GM12878 (cell line): Measurements from ENCODE around the gene OAF. TPM values are rescaled to one million over a fixed set of nuclear protein-coding genes. Genes with fewer than 3 reads are reported as not detected.

Experiments
- ATAC-seq: fragments of 200-7000 bp; cut with Tn5 transposase; 3 replicates; pipeline ENCODE4 v1.9.1; 2020; ENCODE audit warnings: mild to moderate bottlenecking, moderate library complexity
- BruUV-seq: library from RNA; stranded (reverse); fragments of 400-500 nt; replicated peaks from 2 replicates; lab custom pipeline; 2021; lab: Mats Ljungman, UMichigan
- CTCF ChIA-PET: fragments of 300-600 bp; sonication (Branson Sonifier 250); formaldehyde crosslinking; extraction: SDS; loops from one replicate; lab custom pipeline; 2021; ENCODE audit warnings: inconsistent platforms; lab: Yijun Ruan, JAX
- POLR2A ChIA-PET: fragments of 350-600 bp; formaldehyde crosslinking; extraction: SDS; loops from one replicate; lab custom pipeline; 2021; ENCODE audit warnings: inconsistent platforms; lab: Charles Lee
- RAD21 ChIA-PET: fragments of 300-600 bp; sonication (Branson Sonifier 250); formaldehyde crosslinking; loops from one replicate; lab custom pipeline; 2023; ENCODE audit warnings: antibody characterized with exemption; ENCODE audit not compliant: unreplicated experiment; lab: Charles Lee
- SMC1A ChIA-PET: fragments of 300-600 bp; sonication (Branson Sonifier 250); formaldehyde crosslinking; loops from one replicate; lab custom pipeline; 2023; ENCODE audit not compliant: unreplicated experiment, uncharacterized antibody; lab: Charles Lee
- DNase-seq: peaks from one replicate; pipeline ENCODE4 v3.0.0-alpha.2; 2011; ENCODE audit warnings: low read depth, low spot score
- FAIRE-seq: peaks from 3 replicates; lab custom pipeline; 2011; peaks lifted over from hg19 to GRCh38; lab: Jason Lieb, UNC
- H2AFZ ChIP-seq: 2 replicates; pipeline ENCODE4 v1.6.0; 2011; ENCODE audit warnings: low read depth, low read length, control low read depth; ENCODE audit not compliant: control insufficient read depth
- H3K27ac ChIP-seq: 2 replicates; pipeline ENCODE4 v1.5.1; 2011; ENCODE audit warnings: control low read depth; ENCODE audit not compliant: control insufficient read depth, insufficient read depth
- H3K27me3 ChIP-seq, 2 experiments: replicated peaks in 1 of 2; 2 replicates each; pipeline versions ENCODE4 v1.6.0 to v1.6.1; 2011; ENCODE audit warnings: low read length in 1 of 2; ENCODE audit not compliant: control insufficient read depth in 2 of 2, insufficient read depth in 2 of 2
- H3K36me3 ChIP-seq, 2 experiments: 2 replicates each; pipeline ENCODE4 v1.5.1; 2011; ENCODE audit warnings: low read length in 1 of 2; ENCODE audit not compliant: control insufficient read depth in 2 of 2, insufficient read depth in 2 of 2
- H3K4me1 ChIP-seq: 2 replicates; pipeline ENCODE4 v1.6.1; 2011; ENCODE audit warnings: mild to moderate bottlenecking, low read length, moderate library complexity, mixed read lengths; ENCODE audit not compliant: control insufficient read depth, insufficient read depth
- H3K4me2 ChIP-seq: 2 replicates; pipeline ENCODE4 v1.6.0; 2011; ENCODE audit warnings: control low read depth; ENCODE audit not compliant: control insufficient read depth, insufficient read depth
- H3K4me3 ChIP-seq: fragments of 200-600 bp; sonication (generic); 2 replicates; pipeline ENCODE4 v1.5.1; 2016
- H3K79me2 ChIP-seq: 2 replicates; pipeline ENCODE4 v1.6.0; 2011; ENCODE audit warnings: low read length; ENCODE audit not compliant: control insufficient read depth, insufficient read depth
- H3K9ac ChIP-seq: 2 replicates; pipeline ENCODE4 v1.8.0; 2011; ENCODE audit warnings: low read length, control low read depth, mixed read lengths; ENCODE audit not compliant: control insufficient read depth, insufficient read depth
- H3K9me3 ChIP-seq: replicated peaks from 3 replicates; pipeline ENCODE4 v1.5.1; 2011; ENCODE audit warnings: mild to moderate bottlenecking, low read length; ENCODE audit not compliant: control insufficient read depth, insufficient read depth
- H4K20me1 ChIP-seq: 2 replicates; pipeline ENCODE4 v1.6.0; 2011; ENCODE audit not compliant: control insufficient read depth, insufficient read depth
- CTCF ChIP-seq, 3 experiments: IDR thresholded peaks in 2 of 3; conservative IDR thresholded peaks in 1 of 3; 2 replicates each; pipeline ENCODE4 v1.5.1; 2011; ENCODE audit warnings: low read depth in 3 of 3, low read length in 3 of 3, mild to moderate bottlenecking in 3 of 3, control low read depth in 2 of 3, moderate library complexity in 2 of 3, inconsistent platforms in 1 of 3, mixed read lengths in 1 of 3; ENCODE audit not compliant: control insufficient read depth in 2 of 3, insufficient read depth in 1 of 3; ENCODE audit errors: extremely low read depth in 1 of 3
- DPF2 ChIP-seq: fragments of 450-650 bp; IDR thresholded peaks from 2 replicates; pipeline ENCODE4 v1.6.1; 2017; ENCODE audit warnings: mild to moderate bottlenecking
- E2F8 ChIP-seq: fragments of 450-650 bp; IDR thresholded peaks from 2 replicates; pipeline ENCODE4 v1.6.1; 2018; ENCODE audit warnings: mild to moderate bottlenecking, low read depth, moderate library complexity; ENCODE audit not compliant: partially characterized antibody
- EP300 ChIP-seq, 2 experiments: fragments of 150-350 bp in 1 of 2; IDR thresholded peaks; 2 replicates each; pipeline ENCODE4 v1.6.1; 2011 to 2012; ENCODE audit warnings: low read depth in 2 of 2, low read length in 2 of 2, borderline replicate concordance in 1 of 2, improper control_type of control experiment in 1 of 2, inconsistent platforms in 1 of 2; ENCODE audit not compliant: control insufficient read depth in 1 of 2
- EZH2 ChIP-seq: IDR thresholded peaks from 2 replicates; pipeline ENCODE4 v1.6.1; 2012; ENCODE audit warnings: low read depth, mild to moderate bottlenecking, control low read depth, inconsistent platforms, low read length, borderline replicate concordance; ENCODE audit not compliant: control insufficient read depth
- HCFC1 ChIP-seq: fragments of 150-350 bp; IDR thresholded peaks from 2 replicates; pipeline ENCODE4 v1.6.1; 2014; ENCODE audit warnings: low read length
- HDGF ChIP-seq: fragments of 450-650 bp; IDR thresholded peaks from 2 replicates; pipeline ENCODE4 v1.6.1; 2016; ENCODE audit warnings: antibody characterized with exemption
- LARP7 ChIP-seq: fragments of 450-650 bp; IDR thresholded peaks from 2 replicates; pipeline ENCODE4 v1.6.1; 2017; ENCODE audit warnings: mild to moderate bottlenecking
- NBN ChIP-seq: fragments of 450-650 bp; IDR thresholded peaks from 2 replicates; pipeline ENCODE4 v1.6.1; 2016
- NR2F1 ChIP-seq: fragments of 450-650 bp; conservative IDR thresholded peaks from 2 replicates; pipeline ENCODE4 v1.6.1; 2017; ENCODE audit warnings: mild to moderate bottlenecking
- POU2F2 ChIP-seq: IDR thresholded peaks from 3 replicates; pipeline ENCODE4 v1.6.1; 2011; ENCODE audit warnings: low read depth, mild to moderate bottlenecking, low read length, borderline replicate concordance
- RAD51 ChIP-seq: fragments of 450-650 bp; IDR thresholded peaks from 2 replicates; pipeline ENCODE4 v1.6.1; 2016; ENCODE audit warnings: moderate library complexity, mild to moderate bottlenecking, inconsistent platforms
- SP1 ChIP-seq: IDR thresholded peaks from one replicate; pipeline ENCODE4 v1.6.1; 2011; ENCODE audit warnings: low read depth, low read length
- SREBF2 ChIP-seq: IDR thresholded peaks from 2 replicates; pipeline ENCODE4 v1.6.1; 2012; ENCODE audit warnings: mild to moderate bottlenecking, low read length
- USF1 ChIP-seq: IDR thresholded peaks from 2 replicates; pipeline ENCODE4 v1.6.1; 2011; ENCODE audit warnings: borderline replicate concordance, low read depth, mild to moderate bottlenecking, moderate library complexity, mixed read lengths, low read length; ENCODE audit not compliant: insufficient read depth; ENCODE audit errors: extremely low read length
- WGBS: methylation state at CpG from one replicate; pipeline ENCODE4 v1.1.6; 2016; ENCODE audit warnings: low lambda C conversion rate; ENCODE audit not compliant: insufficient replicate concordance, insufficient coverage; ENCODE audit errors: missing lambda C conversion rate; 5-methylcytosine and 5-hydroxymethylcytosine counted together
- in situ Hi-C: fragments of 300-500 bp; cut with MboI; formaldehyde crosslinking; loops from 9 replicates; pipeline ENCODE4 v1.14.3; 2018; ENCODE audit warnings: mixed read lengths
- intact Hi-C: fragments of 100-400 bp; cut with micrococcal nuclease; formaldehyde crosslinking; loops from one replicate; pipeline ENCODE4 v1.14.2; 2022; ENCODE audit not compliant: unreplicated experiment
- polyA plus RNA-seq, 11 experiments: library from polyadenylated mRNA; depleted of rRNA in 4 of 11; unstranded in 6 of 11; stranded (reverse) in 5 of 11; fragments of >200 nt; fragmentation: Nextera tagmentation in 4 of 11; fragmentation: Illumina TruSeq in 1 of 11; extraction: Ambion mirVana in 4 of 11; extraction: Trizol in 1 of 11; gene quantifications; 1 replicate in 1 of 11; 2 replicates in 10 of 11; pipeline versions ENCODE4 v1.2.1 to v1.2.3, GENCODE V29; 2011 to 2016; ENCODE audit warnings: inconsistent platforms in 2 of 11, missing spikeins in 2 of 11, low read depth in 1 of 11
- total RNA-seq, 4 experiments: library from RNA; depleted of rRNA in 3 of 4; stranded (reverse); fragments of >200 nt in 3 of 4; fragmentation: Illumina TruSeq in 1 of 4; extraction: Trizol in 1 of 4; gene quantifications; 2 replicates each; pipeline versions ENCODE4 v1.2.1 to v1.2.3, GENCODE V29; 2013 to 2021

The OAF gene
- total and polyA plus RNA-seq, 10 of the 15 experiments (the other 5 are each of a cell fraction or from before 2014, with no cell fraction given), result 0.10 to 4.7 (median 1.1) TPM

GRCh38 chr11:120229451-120230424, 18.9 kb downstream of the OAF start:
- Histone ChIP-seq H3K9me3 (no peaks in the 10 kb centered on the region; the same call in 2 of the 3 replicates), H3K4me3 (no peak overlapping the region), H3K27me3 (peaks cover 5 to 8% of the 10 kb centered on the region in 2 experiments), H3K79me2 (no peaks in the 10 kb centered on the region), H3K4me1 (peaks cover 7% of the 10 kb centered on the region), H2AFZ (no peak overlapping the region), H3K4me2 (no peak overlapping the region), H3K36me3 (no peaks in the 10 kb centered on the region), H3K27ac (no peak overlapping the region), H3K9ac (no peak overlapping the region), H4K20me1 (no peaks in the 10 kb centered on the region)
- BruUV-seq, result no TSS peak
- peak; percentile 59 for ATAC-seq
- DNase-seq, result no peak
- RAD21 ChIA-PET, result interaction anchor here (0.8 to 13.5 kb wide), 5 partner anchors 15 to 71 kb away, joined by 3 to 348 read pairs (median 3); no protein-coding TSS in a partner anchor
- in situ Hi-C loops (loop anchor here (5.0 kb wide), 2 partner anchors 57 to 73 kb away; no protein-coding TSS in a partner anchor), intact Hi-C loops (loop anchor here (1.0 to 10.0 kb wide), 3 partner anchors 57 to 745 kb away; no protein-coding TSS in a partner anchor)
- SMC1A ChIA-PET, result interaction anchor here (0.7 to 11.4 kb wide), 8 partner anchors 10 to 70 kb away, joined by 3 to 372 read pairs (median 4); partner anchors contain the start of gene POU2F3
- POLR2A ChIA-PET, result no interaction called here
- 44% methylated on average over 17 of the region's 17 CpGs for WGBS
- FAIRE-seq, result peak; percentile 70
- CTCF ChIA-PET, result interaction anchor here (0.6 to 18.4 kb wide), 16 partner anchors 14 to 73 kb away, joined by 3 to 783 read pairs (median 4); no protein-coding TSS in a partner anchor
- TF ChIP-seq CTCF (IDR thresholded peaks at IDR 0.05 in 2 of 3, conservative IDR thresholded peaks at IDR 0.05 in 1 of 3; ENCODE audit: control insufficient read depth in 2 of 3, extremely low read depth in 1 of 3, insufficient read depth in 1 of 3, low read depth in 3 of 3, low read length in 3 of 3), result peak; percentile 62 to 74 (median 66)
- no peak for TF ChIP-seq EZH2
- TF ChIP-seq HDGF, result no peak
- TF ChIP-seq E2F8, result no peak
- TF ChIP-seq EP300 (IDR thresholded peaks at IDR 0.05; ENCODE audit: borderline replicate concordance in 1 of 2, control insufficient read depth in 1 of 2, low read depth in 2 of 2, low read length in 2 of 2), result no peak
- no peak for TF ChIP-seq USF1
- no peak for TF ChIP-seq NR2F1
- TF ChIP-seq NBN, result no peak
- no peak for TF ChIP-seq SP1
- TF ChIP-seq LARP7, result no peak
- no peak for TF ChIP-seq POU2F2
- TF ChIP-seq RAD51, result no peak
- no peak for TF ChIP-seq SREBF2
- no peak for TF ChIP-seq HCFC1
- TF ChIP-seq DPF2, result peak; percentile 95
